GOT3 (cell line): ENCODE data around the gene TCEANC2.

Experiments
- DNase-seq: peaks from one replicate; lab custom pipeline; 2025; ENCODE audit warnings: mixed read lengths; lab: John Stamatoyannopoulos, UW

TCEANC2 gene

DNA sequence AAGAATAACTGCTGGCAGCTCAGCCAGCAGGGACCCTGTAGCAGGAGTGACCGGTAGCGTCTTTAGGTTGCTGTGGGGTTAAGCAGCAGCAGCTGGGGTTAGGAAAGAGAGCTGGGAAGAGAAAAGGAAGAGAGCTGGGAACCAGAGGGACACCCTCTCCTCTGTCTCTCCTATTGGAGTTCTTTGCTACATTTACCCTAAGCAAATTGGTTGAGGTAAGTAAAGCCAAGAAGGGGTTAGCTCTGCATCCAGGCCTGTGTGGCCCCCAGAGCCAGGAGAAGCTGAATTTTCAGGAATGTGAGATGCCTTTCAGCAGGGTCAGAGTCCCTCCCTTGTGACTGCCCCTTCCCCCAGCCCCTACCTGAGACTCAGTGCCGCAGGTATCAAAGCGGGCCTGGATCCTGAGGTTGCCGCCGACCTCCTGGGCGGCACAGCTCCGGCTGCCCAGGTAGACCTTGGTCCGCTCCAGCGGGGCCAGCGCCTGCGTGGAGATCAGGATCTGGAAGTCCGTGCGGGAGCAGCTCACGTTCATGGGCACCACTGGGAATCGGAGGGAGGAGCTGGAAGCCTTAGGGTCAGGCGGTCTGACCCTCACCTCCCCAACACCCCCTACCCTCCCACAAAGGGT lies 83.0 kb downstream of the TCEANC2 start:
- no peak for DNase-seq

DNA sequence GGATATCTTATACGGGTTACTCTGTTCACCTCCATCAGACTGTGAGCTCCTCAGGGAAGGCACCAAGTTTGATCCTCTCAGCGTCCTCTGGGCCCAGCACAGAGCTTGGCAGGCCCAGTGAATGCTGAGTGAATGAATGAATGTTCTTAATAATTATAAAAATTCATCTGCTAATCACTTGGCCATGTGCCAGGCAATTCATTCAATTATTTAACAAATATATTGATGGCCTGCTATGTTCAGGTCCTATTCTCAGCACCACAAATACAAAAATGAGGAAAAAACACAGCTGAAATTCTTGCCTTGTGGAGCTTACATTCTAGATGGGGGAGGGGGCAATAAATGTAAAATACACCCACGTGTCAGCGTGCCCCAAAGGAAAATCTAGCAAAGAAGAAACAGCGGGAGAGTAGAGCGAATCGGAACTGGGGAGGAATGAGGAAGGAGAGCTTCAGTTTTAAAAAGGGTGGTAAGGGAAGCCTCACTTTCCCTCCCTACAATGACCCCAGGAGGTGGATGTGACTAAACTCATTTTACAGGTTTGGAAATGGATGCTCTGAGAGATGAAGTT lies 83.6 kb downstream of the TCEANC2 start:
- DNase-seq = no peak

DNA sequence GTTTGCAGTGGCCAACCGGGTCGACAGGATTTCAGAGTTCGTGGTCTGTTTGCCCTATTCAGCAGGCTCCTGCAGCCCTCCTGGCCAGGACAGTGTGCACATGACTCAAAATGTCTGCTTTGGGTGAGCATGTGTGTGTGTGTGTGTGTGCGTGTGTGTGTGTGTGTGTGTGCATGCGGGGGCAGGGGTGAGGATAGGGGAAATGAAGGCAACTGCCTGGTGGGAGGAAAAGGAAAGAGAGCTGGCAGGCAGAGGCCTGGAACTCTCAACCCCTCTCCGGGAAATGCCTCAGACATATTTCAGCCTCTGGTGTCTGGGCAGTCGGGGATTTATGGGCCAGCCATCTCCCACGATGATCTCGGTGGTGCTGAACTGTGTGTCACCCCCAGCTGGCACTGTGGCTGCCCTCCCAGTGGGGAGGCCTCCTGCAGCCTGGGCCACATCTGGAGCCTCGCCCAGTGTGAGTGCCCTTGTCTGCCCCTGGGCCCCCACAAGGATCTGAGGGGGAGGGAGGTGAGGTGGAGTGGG lies 84.2 kb downstream of the TCEANC2 start:
- DNase-seq = no peak

DNA sequence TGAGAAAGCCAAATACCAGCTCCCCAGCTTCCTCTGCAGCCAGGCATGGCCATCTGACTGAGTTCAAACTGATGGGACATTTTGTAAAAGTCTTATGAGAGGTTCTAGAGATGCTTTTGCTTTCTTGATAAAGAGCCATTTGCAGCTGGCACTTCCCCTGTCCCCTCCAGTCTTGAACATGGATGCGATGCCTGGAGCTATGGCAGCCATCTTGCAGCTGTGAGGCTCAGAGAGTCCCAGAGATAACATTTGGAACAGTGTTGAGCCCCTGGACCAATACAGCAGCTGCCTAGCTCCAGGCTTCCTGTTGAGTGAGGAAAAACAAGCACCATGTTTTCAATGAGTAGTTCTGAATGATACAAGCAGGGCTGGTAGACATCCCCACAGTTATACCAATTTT lies 85.6 kb downstream of the TCEANC2 start:
- DNase-seq = no peak

DNA sequence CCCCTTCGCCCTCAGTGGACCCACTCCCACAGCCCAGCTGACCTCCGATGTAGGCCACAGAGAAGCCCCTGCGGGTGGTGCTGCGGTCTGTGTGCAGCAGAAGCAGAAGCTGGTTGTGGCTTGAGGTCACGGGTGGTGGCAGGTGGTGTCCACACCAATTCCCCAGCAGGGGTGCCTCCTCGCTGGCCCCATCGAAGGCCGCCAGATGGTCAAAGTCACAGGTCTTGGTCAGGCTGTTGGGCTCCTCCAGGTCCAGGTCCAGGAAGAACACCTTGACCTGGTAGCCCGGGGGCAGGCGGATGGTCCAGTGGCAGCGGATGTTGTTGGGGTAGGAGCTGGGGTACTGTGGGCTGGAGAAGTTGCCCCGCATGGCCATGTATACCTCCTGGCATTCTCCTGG lies 86.3 kb downstream of the TCEANC2 start:
- DNase-seq = no peak

DNA sequence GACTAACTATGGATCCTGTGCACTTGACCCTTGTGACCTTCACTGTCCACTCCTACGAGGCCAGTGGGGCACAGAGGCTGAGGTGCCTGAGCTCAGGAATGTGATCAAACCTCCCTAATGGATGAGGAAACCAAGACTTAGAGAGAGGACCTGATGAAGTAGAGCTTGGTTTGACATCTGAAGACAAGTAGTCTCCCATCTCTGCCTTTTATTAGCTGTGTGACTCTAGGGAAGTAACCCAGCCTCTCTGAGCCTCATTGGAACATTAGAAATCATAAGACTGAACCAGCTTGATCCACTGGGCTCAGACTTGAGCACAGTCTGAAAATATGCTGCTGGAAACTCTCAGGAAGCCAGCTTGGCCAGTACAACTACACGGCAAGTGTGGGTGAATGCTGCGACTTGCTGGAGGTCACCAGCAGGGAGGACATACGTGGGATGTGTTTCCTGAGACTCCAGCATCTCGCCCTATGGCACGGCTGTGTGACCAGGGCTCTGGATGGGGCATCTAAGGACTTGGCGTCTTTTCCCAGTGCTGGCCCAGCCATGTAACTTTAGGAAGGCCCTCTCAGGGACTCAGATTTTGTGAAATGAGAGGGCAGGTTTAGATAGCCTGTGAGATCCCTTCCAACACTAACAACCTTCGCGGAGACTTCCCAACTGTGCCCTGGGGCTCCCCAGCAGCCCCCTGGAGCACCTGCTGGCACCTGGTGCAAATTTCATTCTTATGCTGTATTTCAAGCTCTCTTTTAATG lies 88.9 kb downstream of the TCEANC2 start:
- no peak for DNase-seq

DNA sequence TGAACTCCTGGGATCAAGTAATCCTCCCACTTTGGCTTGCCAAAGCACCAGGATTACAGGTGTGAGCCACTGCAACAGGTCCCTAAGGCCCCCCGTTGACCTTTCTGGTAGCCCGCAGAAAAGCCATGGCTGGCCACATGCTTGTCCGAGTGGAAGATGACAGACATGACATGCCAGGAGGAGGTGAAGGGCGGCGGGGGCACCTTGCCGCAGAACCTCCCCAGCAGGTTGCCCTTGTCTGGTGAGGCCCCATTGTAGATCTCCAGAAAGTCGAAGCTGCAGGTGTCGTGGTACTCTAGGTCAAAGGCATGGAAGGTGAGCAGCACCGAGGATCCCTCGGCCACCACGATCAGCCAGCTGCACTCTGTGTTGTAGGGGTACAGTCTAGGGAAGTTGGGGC lies 91.0 kb downstream of the TCEANC2 start:
- DNase-seq = no peak

DNA sequence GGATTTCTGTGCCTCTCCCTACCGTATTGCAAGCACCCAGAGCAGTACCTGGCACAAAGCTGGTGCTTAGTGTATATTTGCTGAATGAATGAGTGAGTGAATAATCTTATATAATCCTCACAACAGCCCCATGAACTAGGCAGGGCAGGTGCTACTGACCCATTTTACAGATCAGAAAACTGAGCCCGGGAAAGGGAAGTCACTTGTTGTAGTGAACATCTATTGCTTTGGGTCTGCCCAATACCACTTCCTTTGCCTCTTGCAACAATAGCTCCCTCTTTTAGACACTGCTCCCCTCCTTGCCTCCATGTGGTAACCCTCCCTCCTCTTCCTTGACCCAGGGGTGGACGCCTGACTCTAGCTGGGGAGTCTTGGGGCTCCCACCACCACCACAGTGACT lies 96.3 kb downstream of the TCEANC2 start:
- no peak for DNase-seq

DNA sequence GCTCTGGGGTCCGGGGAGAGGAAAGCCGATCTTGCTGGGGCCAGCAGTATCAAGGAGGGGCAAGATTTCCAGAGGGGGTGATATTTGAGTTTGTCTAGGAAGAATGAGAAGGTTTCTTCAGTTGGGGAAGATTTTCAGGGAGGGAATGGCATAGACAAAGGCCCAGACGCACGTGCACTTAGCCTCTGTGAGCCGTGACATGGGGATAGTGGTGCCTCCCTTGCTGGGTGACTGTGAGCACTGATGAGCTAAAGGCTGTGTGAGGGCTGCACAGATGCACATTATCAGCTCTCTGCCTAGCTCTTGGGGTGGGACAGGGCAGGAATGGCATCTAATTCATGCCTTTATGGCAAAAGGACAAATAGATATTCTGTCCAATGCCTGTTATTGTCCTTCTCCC lies 97.6 kb downstream of the TCEANC2 start:
- DNase-seq = no peak

DNA sequence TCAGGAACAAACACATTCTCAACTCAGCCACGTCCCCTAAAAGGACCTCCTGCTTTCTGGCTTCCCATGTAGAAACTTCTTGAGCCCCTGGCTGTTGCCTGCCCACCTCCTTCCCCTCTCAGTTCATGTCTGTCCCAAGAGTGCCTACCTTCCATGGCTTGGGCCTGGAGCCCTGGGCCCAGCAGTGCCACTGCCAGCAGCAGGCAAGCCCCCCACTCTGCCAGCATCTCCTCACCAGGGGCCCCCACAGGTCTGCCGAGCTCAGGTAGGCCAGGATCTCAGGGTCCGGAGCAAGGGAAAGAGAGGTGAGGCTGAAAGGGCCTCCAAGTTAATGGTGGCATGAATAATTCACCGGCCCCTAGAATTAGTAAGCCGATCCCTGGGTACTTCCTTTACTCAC lies 99.3 kb downstream of the TCEANC2 start, which contains the start of gene CDCP2:
Gene CDCP2, minus strand, starts transcription at position 305 of the 400 bp plus-strand sequence. Its CDS starts 78 bp downstream, at position 227.
- no peak for DNase-seq

DNA sequence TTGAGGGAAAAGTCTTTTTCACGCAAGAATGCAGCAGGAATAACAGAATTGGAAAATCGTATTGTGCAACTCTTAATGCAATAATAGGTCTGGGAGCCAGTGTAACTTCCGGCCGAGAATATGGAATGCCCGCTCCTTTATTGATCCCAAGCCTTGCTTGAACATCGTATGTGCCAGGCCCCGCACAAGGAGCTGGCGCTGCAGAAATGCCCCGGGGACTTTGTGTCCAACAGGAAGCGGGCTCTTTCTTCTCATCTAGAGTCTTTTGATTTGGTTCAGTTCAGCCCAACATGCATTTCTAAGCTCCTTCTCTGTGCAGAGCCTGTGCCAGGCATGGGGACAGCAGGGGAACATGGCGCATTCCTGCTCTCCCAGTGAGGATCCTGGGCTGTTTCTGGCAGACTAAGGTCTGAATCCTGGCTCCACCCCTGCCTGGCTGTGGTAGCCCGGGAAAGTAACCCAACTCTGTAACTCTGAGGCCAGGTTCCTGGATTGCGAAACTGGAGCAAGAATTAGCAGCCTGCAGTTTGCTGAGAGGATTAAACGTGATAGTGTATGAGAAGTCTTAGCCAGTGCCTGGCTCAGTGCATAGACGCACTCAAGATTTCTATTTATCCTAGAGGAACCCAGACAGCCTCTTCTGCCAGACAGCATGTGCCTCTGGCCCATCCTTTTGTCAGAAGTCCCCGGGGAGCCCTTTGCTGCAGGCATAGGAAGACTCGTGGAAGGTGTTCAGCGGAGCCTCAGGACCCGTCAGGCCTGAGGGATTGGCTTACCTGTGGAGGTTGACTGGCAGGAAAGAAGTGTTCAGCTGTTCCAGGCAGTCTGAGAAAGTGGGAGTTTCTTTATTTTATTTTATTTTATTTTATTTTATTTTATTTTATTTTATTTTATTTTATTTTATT lies 100.4 kb downstream of the TCEANC2 start:
- no peak for DNase-seq
